ENCODE results near the gene EGFR. TPM values are rescaled to one million over a fixed set of nuclear protein-coding genes. Genes with fewer than 3 reads are reported as not detected.

Gene EGFR
- total RNA-seq, 5 donors from 2014 or later (not counting 1 experiment from before 2014, with no cell fraction given): 0.16 to 0.79 (median 0.35) TPM; not detected in 2

DNA sequence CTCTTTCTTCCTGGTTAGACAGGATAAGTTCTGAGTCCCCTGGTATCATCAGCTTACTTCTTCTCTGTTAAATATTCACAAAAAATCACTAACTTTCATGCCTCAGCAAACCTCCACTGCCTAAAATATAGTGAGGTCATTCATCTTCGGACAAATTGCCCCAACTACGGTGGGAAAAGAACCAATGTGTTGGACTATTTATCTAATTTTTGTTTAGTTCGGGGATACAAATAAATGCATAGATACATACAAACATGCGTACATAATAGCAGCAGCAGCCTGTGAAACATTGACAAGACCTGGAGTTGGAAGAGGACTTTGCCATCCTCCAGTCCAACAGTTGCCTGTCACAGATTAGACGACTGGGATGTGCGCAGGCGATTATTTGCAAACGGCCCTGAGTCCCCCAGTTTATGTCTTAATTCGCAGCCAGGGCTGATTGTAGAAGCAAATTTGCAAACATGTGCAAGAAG, 51.5 kb downstream of the EGFR start:
- Mint-ChIP-seq H3K9me3 (no peaks in the 10 kb centered on the region), H3K27ac (no peak overlapping the region), H3K4me1 (peaks cover 6 to 13% (median 10%) of the 10 kb centered on the region in 3 donors), H3K4me3 (no peak overlapping the region), H3K36me3 (no peaks in the 10 kb centered on the region), H3K27me3 (peaks cover 14% of the 10 kb centered on the region in 2 donors)
- ChIA-PET POLR2A (no interaction called here), CTCF (no interaction called here)
- Histone ChIP-seq H3K4me3 (ENCODE audit: control insufficient read depth in 1 of 2, extremely low read depth in 1 of 2, low read length in 1 of 2) (no peak overlapping the region), H3K9me3 (no peaks in the 10 kb centered on the region), H3K4me1 (ENCODE audit: control insufficient read depth in 1 of 2, extremely low read depth in 1 of 2, insufficient read depth in 2 of 2, low read length in 2 of 2) (peaks cover 0 to 5% of the 10 kb centered on the region in 2 experiments), H3K27me3 (replicated peaks in 1 of 2; ENCODE audit: control insufficient read depth in 2 of 2, extremely low read depth in 1 of 2, insufficient read depth in 2 of 2, low read length in 1 of 2) (peaks cover 0 to 5% of the 10 kb centered on the region in 2 experiments), H3K27ac (ENCODE audit: low read length) (no peak overlapping the region), H3K36me3 (ENCODE audit: control insufficient read depth in 2 of 2, extremely low read depth in 1 of 2, insufficient read depth in 1 of 2, low read length in 1 of 2) (no peaks in the 10 kb centered on the region)
- 77% methylated on average over 5 of the region's 9 CpGs for WGBS (ENCODE audit: insufficient coverage)
- DNase-seq (no peak), ATAC-seq (replicated peaks in 1 of 4) (no peak)

DNA sequence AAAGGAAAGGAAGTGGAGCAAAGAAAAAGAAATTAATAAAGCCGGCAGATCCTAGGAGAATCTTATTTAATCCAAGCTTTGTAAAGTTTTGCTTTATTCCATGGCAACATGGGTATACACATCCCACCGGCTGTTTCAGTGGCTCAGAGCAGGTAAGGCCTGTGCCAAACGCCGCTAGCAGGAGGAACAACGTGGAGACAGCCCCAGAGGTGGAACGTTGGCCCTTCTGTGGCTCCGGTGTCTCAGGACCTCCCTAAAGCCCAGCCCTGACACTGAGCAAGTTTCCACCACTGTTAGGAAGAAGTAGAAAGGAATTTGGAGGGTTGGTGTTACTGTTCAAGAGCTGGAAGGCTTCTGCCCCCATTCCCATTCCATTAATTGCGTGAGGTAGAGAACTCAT, 52.0 kb downstream of the EGFR start:
- ATAC-seq (replicated peaks in 1 of 4): no peak
- no peak overlapping the region for H3K4me3 Mint-ChIP-seq

DNA sequence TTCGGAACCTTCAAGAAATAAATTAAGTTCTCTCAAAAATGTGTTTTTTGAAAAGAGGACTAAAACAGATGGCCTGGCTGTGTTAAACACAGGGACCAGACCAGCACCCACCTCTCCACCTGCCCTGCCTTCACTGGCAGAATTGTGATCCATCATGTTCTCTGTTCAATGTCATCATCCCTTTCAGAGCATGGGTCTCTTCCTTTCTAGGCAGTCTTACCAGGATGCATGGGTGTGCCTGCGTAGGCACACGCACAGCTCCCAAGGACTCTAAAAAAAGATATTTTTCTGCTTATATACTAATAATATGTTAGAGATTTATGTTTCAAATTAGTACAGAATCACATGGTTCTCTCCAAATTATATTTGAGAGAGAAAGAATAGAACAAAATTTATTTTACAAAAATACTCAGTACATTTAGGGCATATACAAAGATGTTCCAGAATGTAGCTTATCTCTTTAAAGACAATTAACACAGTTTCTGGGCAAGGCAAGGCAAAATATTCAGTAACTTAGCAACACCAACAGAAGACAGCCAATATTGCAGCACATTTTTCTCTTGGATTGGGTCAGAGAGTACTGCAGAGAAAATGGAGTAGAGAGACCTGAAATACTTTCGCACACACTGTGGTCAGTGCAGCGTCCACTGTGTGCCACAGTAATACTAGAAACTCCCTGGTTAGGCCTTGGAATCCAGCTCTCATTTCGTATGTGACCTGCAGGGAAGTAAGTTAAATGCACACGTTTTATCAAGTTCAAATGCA, 52.8 kb downstream of the EGFR start:
- no peak for DNase-seq
- WGBS (ENCODE audit: insufficient coverage): 70% methylated on average over 2 of the region's 7 CpGs
- Mint-ChIP-seq H3K27ac (no peak overlapping the region), H3K36me3 (no peaks in the 10 kb centered on the region), H3K9me3 (no peaks in the 10 kb centered on the region), H3K4me1 (peaks cover 6 to 13% (median 10%) of the 10 kb centered on the region in 3 donors), H3K4me3 (no peak overlapping the region), H3K27me3 (peaks cover 14% of the 10 kb centered on the region in 2 donors)
- ChIA-PET POLR2A (no interaction called here), CTCF (no interaction called here)
- Histone ChIP-seq H3K4me1 (ENCODE audit: control insufficient read depth in 1 of 2, extremely low read depth in 1 of 2, insufficient read depth in 2 of 2, low read length in 2 of 2) (peaks cover 0 to 5% of the 10 kb centered on the region in 2 experiments), H3K27me3 (replicated peaks in 1 of 2; ENCODE audit: control insufficient read depth in 2 of 2, extremely low read depth in 1 of 2, insufficient read depth in 2 of 2, low read length in 1 of 2) (peaks cover 0 to 3% of the 10 kb centered on the region in 2 experiments), H3K27ac (ENCODE audit: low read length) (no peak overlapping the region), H3K9me3 (no peaks in the 10 kb centered on the region), H3K36me3 (ENCODE audit: control insufficient read depth in 2 of 2, extremely low read depth in 1 of 2, insufficient read depth in 1 of 2, low read length in 1 of 2) (no peaks in the 10 kb centered on the region), H3K4me3 (ENCODE audit: control insufficient read depth in 1 of 2, extremely low read depth in 1 of 2, low read length in 1 of 2) (no peak overlapping the region)
- ATAC-seq (replicated peaks in 1 of 4): no peak

More for the DNA sequence above, 52.0 kb downstream of the EGFR start:
- Histone ChIP-seq H3K4me3 (ENCODE audit: control insufficient read depth in 1 of 2, extremely low read depth in 1 of 2, low read length in 1 of 2) (no peak overlapping the region), H3K27ac (ENCODE audit: low read length) (no peak overlapping the region), H3K36me3 (ENCODE audit: control insufficient read depth in 2 of 2, extremely low read depth in 1 of 2, insufficient read depth in 1 of 2, low read length in 1 of 2) (no peaks in the 10 kb centered on the region), H3K27me3 (replicated peaks in 1 of 2; ENCODE audit: control insufficient read depth in 2 of 2, extremely low read depth in 1 of 2, insufficient read depth in 2 of 2, low read length in 1 of 2) (peaks cover 0 to 5% of the 10 kb centered on the region in 2 experiments), H3K4me1 (ENCODE audit: control insufficient read depth in 1 of 2, extremely low read depth in 1 of 2, insufficient read depth in 2 of 2, low read length in 2 of 2) (peaks cover 0 to 5% of the 10 kb centered on the region in 2 experiments), H3K9me3 (no peaks in the 10 kb centered on the region)
- 86% methylated on average over 4 of the region's 8 CpGs for WGBS (ENCODE audit: insufficient coverage)
- Mint-ChIP-seq H3K4me1 (peaks cover 6 to 13% (median 10%) of the 10 kb centered on the region in 3 donors), H3K27ac (no peak overlapping the region), H3K9me3 (no peaks in the 10 kb centered on the region), H3K27me3 (peaks cover 14% of the 10 kb centered on the region in 2 donors), H3K36me3 (no peaks in the 10 kb centered on the region)
- CTCF ChIA-PET: no interaction called here
- POLR2A ChIA-PET: no interaction called here
- DNase-seq: no peak

DNA sequence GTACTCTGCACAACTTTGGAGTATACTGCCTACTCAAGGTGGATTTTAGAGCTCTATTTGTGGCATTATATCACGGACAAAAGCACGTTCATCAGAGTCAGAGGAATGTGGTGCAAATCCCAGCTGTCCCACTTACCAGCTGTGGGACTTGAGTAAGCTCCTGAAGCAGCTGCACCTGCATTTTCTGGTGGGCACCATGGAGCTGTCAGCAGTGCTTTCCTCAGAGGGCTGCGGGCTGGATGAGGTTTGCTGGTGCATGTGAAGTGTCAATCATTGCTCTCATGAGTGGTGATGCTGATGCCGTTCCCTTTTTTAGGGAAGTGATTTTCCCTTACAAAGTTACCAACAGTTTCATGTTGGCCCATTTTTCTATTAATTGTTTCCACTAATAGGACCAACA, 53.4 kb downstream of the EGFR start:
- Mint-ChIP-seq H3K4me3 (no peak overlapping the region), H3K9me3 (no peaks in the 10 kb centered on the region), H3K27me3 (peaks cover 10 to 14% of the 10 kb centered on the region in 2 donors), H3K27ac (no peak overlapping the region), H3K36me3 (no peaks in the 10 kb centered on the region), H3K4me1 (peaks cover 6 to 13% (median 10%) of the 10 kb centered on the region in 3 donors)
- ATAC-seq (replicated peaks in 1 of 4): no peak
- H3K27me3 ChIP-seq (replicated peaks in 1 of 2; ENCODE audit: control insufficient read depth in 2 of 2, extremely low read depth in 1 of 2, insufficient read depth in 2 of 2, low read length in 1 of 2): peaks cover 0 to 3% of the 10 kb centered on the region in 2 experiments
- no peak overlapping the region for H3K4me3 ChIP-seq (ENCODE audit: control insufficient read depth in 1 of 2, extremely low read depth in 1 of 2, low read length in 1 of 2)
- no peaks in the 10 kb centered on the region for H3K36me3 ChIP-seq (ENCODE audit: control insufficient read depth in 2 of 2, extremely low read depth in 1 of 2, insufficient read depth in 1 of 2, low read length in 1 of 2)
- H3K9me3 ChIP-seq: no peaks in the 10 kb centered on the region
- POLR2A ChIA-PET: no interaction called here
- peaks cover 0 to 5% of the 10 kb centered on the region in 2 experiments for H3K4me1 ChIP-seq (ENCODE audit: control insufficient read depth in 1 of 2, extremely low read depth in 1 of 2, insufficient read depth in 2 of 2, low read length in 2 of 2)
- no peak for DNase-seq
- CTCF ChIA-PET: no interaction called here
- no peak overlapping the region for H3K27ac ChIP-seq (ENCODE audit: low read length)
- WGBS (ENCODE audit: insufficient coverage): 80% methylated on average over 2 of the region's 4 CpGs

DNA sequence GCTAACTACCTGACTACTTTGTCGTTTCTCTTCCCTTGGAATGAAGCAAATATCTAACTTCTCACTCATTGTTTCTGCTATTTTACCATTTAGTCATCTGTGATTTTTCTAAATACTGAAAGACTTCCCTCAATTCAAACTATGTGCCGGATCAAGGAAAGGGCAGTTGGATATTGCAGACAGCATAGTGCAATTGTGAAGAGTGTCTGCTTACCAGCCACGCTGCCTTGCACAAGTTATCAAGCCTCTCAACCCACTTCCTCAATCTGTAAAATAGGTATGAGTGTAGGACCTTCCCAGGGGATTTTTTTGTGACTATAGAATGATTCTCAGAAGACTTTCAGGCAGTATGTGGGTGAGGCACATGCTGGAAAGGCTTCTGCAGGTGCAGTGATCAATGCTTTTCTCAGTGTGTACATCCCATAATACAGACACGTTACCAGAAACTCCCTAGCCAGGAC, 54.3 kb downstream of the EGFR start:
- DNase-seq (no peak), ATAC-seq (replicated peaks in 1 of 4) (no peak)
- H3K4me3 ChIP-seq (ENCODE audit: control insufficient read depth in 1 of 2, extremely low read depth in 1 of 2, low read length in 1 of 2): no peak overlapping the region
- Mint-ChIP-seq H3K4me1 (peaks cover 6 to 13% (median 10%) of the 10 kb centered on the region in 3 donors), H3K36me3 (no peaks in the 10 kb centered on the region), H3K27me3 (peaks cover 8 to 14% of the 10 kb centered on the region in 2 donors), H3K27ac (no peak overlapping the region), H3K9me3 (no peaks in the 10 kb centered on the region), H3K4me3 (no peak overlapping the region)
- 80% methylated on average over 1 of the region's 4 CpGs for WGBS (ENCODE audit: insufficient coverage)
- POLR2A ChIA-PET: no interaction called here
- no peaks in the 10 kb centered on the region for H3K36me3 ChIP-seq (ENCODE audit: control insufficient read depth in 2 of 2, extremely low read depth in 1 of 2, insufficient read depth in 1 of 2, low read length in 1 of 2)
- no peak overlapping the region for H3K27ac ChIP-seq (ENCODE audit: low read length)
- CTCF ChIA-PET: no interaction called here
- H3K9me3 ChIP-seq: no peaks in the 10 kb centered on the region
- H3K27me3 ChIP-seq (replicated peaks in 1 of 2; ENCODE audit: control insufficient read depth in 2 of 2, extremely low read depth in 1 of 2, insufficient read depth in 2 of 2, low read length in 1 of 2): peaks cover 0 to 3% of the 10 kb centered on the region in 2 experiments
- H3K4me1 ChIP-seq (ENCODE audit: control insufficient read depth in 1 of 2, extremely low read depth in 1 of 2, insufficient read depth in 2 of 2, low read length in 2 of 2): peaks cover 0 to 5% of the 10 kb centered on the region in 2 experiments

DNA sequence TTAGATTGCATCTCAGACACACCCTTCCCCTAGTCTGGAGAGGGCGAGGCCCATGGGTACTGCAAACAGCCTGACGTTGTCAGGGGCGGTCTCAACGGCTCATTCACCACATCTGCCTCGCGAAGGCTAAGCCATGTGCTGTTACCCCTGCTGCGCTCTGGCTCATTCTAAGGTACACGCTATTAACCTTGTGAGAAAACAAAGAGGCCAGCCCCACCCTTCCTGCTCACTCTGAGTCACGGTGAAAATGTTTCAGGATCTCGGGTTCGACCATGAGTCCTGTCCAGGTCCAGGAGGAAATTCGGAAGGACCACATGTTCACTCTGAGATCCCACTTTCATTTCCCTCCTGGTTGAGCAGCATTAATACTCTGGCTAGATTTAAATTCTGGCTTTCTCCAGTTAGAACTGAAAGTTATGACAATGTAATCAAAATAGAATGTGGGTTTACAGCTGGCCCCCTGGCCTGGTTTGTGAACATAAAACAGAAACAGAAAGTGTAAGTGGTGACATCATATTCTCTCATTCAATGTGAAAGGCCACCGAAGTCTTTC, 55.2 kb downstream of the EGFR start:
- Mint-ChIP-seq H3K36me3 (no peaks in the 10 kb centered on the region), H3K4me3 (peak overlapping the region; percentile 53 to 65 (median 61)), H3K9me3 (no peaks in the 10 kb centered on the region), H3K4me1 (peaks cover 6 to 13% (median 10%) of the 10 kb centered on the region in 3 donors), H3K27me3 (peaks cover 8 to 9% of the 10 kb centered on the region in 2 donors), H3K27ac (peak overlapping the region; percentile 78 to 82)
- Histone ChIP-seq H3K9me3 (no peaks in the 10 kb centered on the region), H3K4me3 (ENCODE audit: control insufficient read depth in 1 of 2, extremely low read depth in 1 of 2, low read length in 1 of 2) (peak overlapping the region in 1 of 2 donors; percentile 26), H3K36me3 (ENCODE audit: control insufficient read depth in 2 of 2, extremely low read depth in 1 of 2, insufficient read depth in 1 of 2, low read length in 1 of 2) (no peaks in the 10 kb centered on the region), H3K4me1 (ENCODE audit: control insufficient read depth in 1 of 2, extremely low read depth in 1 of 2, insufficient read depth in 2 of 2, low read length in 2 of 2) (peaks cover 0 to 5% of the 10 kb centered on the region in 2 experiments), H3K27ac (ENCODE audit: low read length) (peak overlapping the region; percentile 72), H3K27me3 (replicated peaks in 1 of 2; ENCODE audit: control insufficient read depth in 2 of 2, extremely low read depth in 1 of 2, insufficient read depth in 2 of 2, low read length in 1 of 2) (peaks cover 0 to 3% of the 10 kb centered on the region in 2 experiments)
- ChIA-PET CTCF (no interaction called here), POLR2A (no interaction called here)
- DNase-seq: peak in 32 of 35 experiments; percentile 11 to 67 (median 42)
- ATAC-seq (replicated peaks in 1 of 4): peak; percentile 56 to 86 (median 69)
- WGBS (ENCODE audit: insufficient coverage): 32% methylated on average over 12 of the region's 13 CpGs

Measured in T-cell (primary cell).